Breast epithelium (tissue), 3 donors: Measurements from ENCODE around the gene LY6G5B.

Source experiments
- CTCF ChIP-seq, 3 donors: fragments of 450-650 bp; IDR thresholded peaks; one replicate each; pipeline ENCODE4 v1.5.1; 2016 to 2017; ENCODE audit warnings: antibody characterized with exemption in 3 of 3, mild to moderate bottlenecking in 3 of 3, moderate library complexity in 3 of 3
- POLR2A ChIP-seq: fragments of 450-650 bp; IDR thresholded peaks from one replicate; pipeline ENCODE4 v1.6.1; 2016; ENCODE audit warnings: antibody characterized with exemption, mild to moderate bottlenecking, moderate library complexity

GRCh38 chr6:31705931-31706330, 36.2 kb downstream of the LY6G5B start:
- TF ChIP-seq POLR2A, result no peak
- no peak for TF ChIP-seq CTCF (IDR thresholded peaks at IDR 0.05)
